NB4 (cell line): ENCODE data around the gene PNMT.

Experiments used
- DNase-seq: peaks from one replicate; pipeline ENCODE4 v3.0.0; 2010; ENCODE audit warnings: low read depth
- H3K4me3 ChIP-seq: one replicate; pipeline ENCODE4 v1.5.1; 2011; ENCODE audit warnings: mild to moderate bottlenecking, low read depth, low read length, moderate library complexity
- CTCF ChIP-seq: IDR thresholded peaks from one replicate; pipeline ENCODE4 v1.5.1; 2012; ENCODE audit warnings: low read depth, low read length
- MAX ChIP-seq: IDR thresholded peaks from 2 replicates; pipeline ENCODE4 v1.6.1; 2011; ENCODE audit warnings: low read depth, low read length
- MYC ChIP-seq: IDR thresholded peaks from 2 replicates; pipeline ENCODE4 v1.6.1; 2011; ENCODE audit warnings: low read depth, low read length
- POLR2A ChIP-seq: IDR thresholded peaks from 2 replicates; pipeline ENCODE4 v1.6.1; 2011; ENCODE audit warnings: mild to moderate bottlenecking; ENCODE audit not compliant: insufficient read length; ENCODE audit errors: extremely low read depth

PNMT gene

GRCh38 chr17:39622380-39623006 is 45.8 kb upstream of the PNMT start:
- TF ChIP-seq POLR2A (no peak), CTCF (no peak), MYC (no peak), MAX (no peak)
- no peak overlapping the region for H3K4me3 ChIP-seq
- no peak for DNase-seq

GRCh38 chr17:39623356-39623950 is 44.8 kb upstream of the PNMT start:
- no peak overlapping the region for H3K4me3 ChIP-seq
- peak; percentile 97 for TF ChIP-seq CTCF
- no peak for TF ChIP-seq MYC
- TF ChIP-seq MAX: peak; percentile 33; the same call in 1 of the 2 replicates
- no peak for TF ChIP-seq POLR2A
- DNase-seq: peak; percentile 80

GRCh38 chr17:39624313-39624712 is 43.9 kb upstream of the PNMT start:
- no peak for DNase-seq
- TF ChIP-seq MYC: no peak
- TF ChIP-seq CTCF: no peak
- TF ChIP-seq POLR2A: no peak
- no peak for TF ChIP-seq MAX
- no peak overlapping the region for H3K4me3 ChIP-seq

- TF ChIP-seq MAX: no peak
- TF ChIP-seq POLR2A: no peak
- TF ChIP-seq CTCF: no peak
- no peak for TF ChIP-seq MYC
- no peak for DNase-seq
- no peak overlapping the region for H3K4me3 ChIP-seq
Observed at GRCh38 chr17:39625198-39625785, 43.0 kb upstream of the PNMT start.

- H3K4me3 ChIP-seq: no peak within 1 kb of the TSS
- TF ChIP-seq POLR2A (no peak), MYC (no peak), MAX (no peak), CTCF (no peak)
- no peak for DNase-seq
Observed at GRCh38 chr17:39626171-39627046, 41.8 kb upstream of the PNMT start, which contains the start of gene PPP1R1B. TSS of gene PPP1R1B (plus strand) at chr17:39626952. CDS start at chr17:39627393, 441 bp downstream.
